A204.1 (cell line): ENCODE data around the gene GPR61.

Experiments
- FAIRE-seq: peaks from 2 replicates; lab custom pipeline; 2012; peaks lifted over from hg19 to GRCh38; lab: Jason Lieb, UNC

Gene GPR61

GRCh38 chr1:109539676-109540075, at the start of gene GPR61:
GPR61 (plus strand) TSS chr1:109539872; CDS start chr1:109543023, 3,151 bp downstream.
- no peak for FAIRE-seq

GRCh38 chr1:109490029-109490933, 49.4 kb upstream of the GPR61 start:
- FAIRE-seq = no peak

GRCh38 chr1:109490934-109491302, 48.8 kb upstream of the GPR61 start:
- no peak for FAIRE-seq

- FAIRE-seq = no peak
Observed at GRCh38 chr1:109491372-109491771, 48.3 kb upstream of the GPR61 start.

- FAIRE-seq = no peak
Observed at GRCh38 chr1:109492779-109493178, 46.9 kb upstream of the GPR61 start.

GRCh38 chr1:109493227-109493626, 46.4 kb upstream of the GPR61 start:
- FAIRE-seq = no peak

- no peak for FAIRE-seq
Observed at GRCh38 chr1:109493805-109494539, 45.7 kb upstream of the GPR61 start, which contains the start of gene CYB561D1. CYB561D1 (plus strand) TSS chr1:109494094; CDS start chr1:109494140, 46 bp downstream.

GRCh38 chr1:109495738-109496137, 43.9 kb upstream of the GPR61 start:
- FAIRE-seq = no peak

GRCh38 chr1:109497449-109498160, 42.1 kb upstream of the GPR61 start:
- no peak for FAIRE-seq

- no peak for FAIRE-seq
Observed at GRCh38 chr1:109498161-109498801, 41.4 kb upstream of the GPR61 start.

GRCh38 chr1:109499081-109499480, 40.6 kb upstream of the GPR61 start:
- no peak for FAIRE-seq

GRCh38 chr1:109499661-109500536, 39.8 kb upstream of the GPR61 start:
- no peak for FAIRE-seq

GRCh38 chr1:109500941-109501381, 38.7 kb upstream of the GPR61 start:
- FAIRE-seq = no peak

GRCh38 chr1:109501644-109502363, 37.9 kb upstream of the GPR61 start:
- FAIRE-seq = no peak

GRCh38 chr1:109502364-109502851, 37.3 kb upstream of the GPR61 start:
- no peak for FAIRE-seq

GRCh38 chr1:109503935-109504334, 35.7 kb upstream of the GPR61 start:
- no peak for FAIRE-seq

- FAIRE-seq = no peak
Observed at GRCh38 chr1:109504974-109505373, 34.7 kb upstream of the GPR61 start.

GRCh38 chr1:109508001-109508872, 31.4 kb upstream of the GPR61 start:
- FAIRE-seq = no peak

- no peak for FAIRE-seq
Observed at GRCh38 chr1:109508873-109509175, 30.8 kb upstream of the GPR61 start.
